ENCODE data around the gene AGMO.

Gene AGMO

GRCh38 chr7:15430191-15430590, 131.6 kb downstream of the AGMO start:
- H3K9ac ChIP-seq (ENCODE audit: low read length) = no peak overlapping the region
- no peaks in the 10 kb centered on the region for H3K9me3 ChIP-seq (replicated peaks; ENCODE audit: insufficient read depth, low read length)
- no peaks in the 10 kb centered on the region for H3K36me3 ChIP-seq (replicated peaks; ENCODE audit: insufficient read depth, low read length)
- H3F3A ChIP-seq (ENCODE audit: insufficient read depth, low read length) = no peaks in the 10 kb centered on the region
- no peak for DNase-seq
- no peaks in the 10 kb centered on the region for H3K9me2 ChIP-seq (replicated peaks; ENCODE audit: insufficient read depth, low read length)
- H2AFZ ChIP-seq (ENCODE audit: low read length) = no peak overlapping the region
- H3K27ac ChIP-seq (ENCODE audit: low read length) = no peak overlapping the region
- H3K79me2 ChIP-seq (ENCODE audit: low read length) = no peaks in the 10 kb centered on the region
- no peak overlapping the region for H3K4me2 ChIP-seq (ENCODE audit: low read depth, low read length)
- no peaks in the 10 kb centered on the region for H4K20me1 ChIP-seq (ENCODE audit: insufficient read depth, low read length)
- no peaks in the 10 kb centered on the region for H3K4me1 ChIP-seq (ENCODE audit: low read length)
- no peak overlapping the region for H3K4me3 ChIP-seq (ENCODE audit: low read length)
- no peak for TF ChIP-seq EZH2phosphoT487 (IDR thresholded peaks at IDR 0.05; ENCODE audit: low read length)
- no peak for TF ChIP-seq EZH2 (optimal IDR thresholded peaks at IDR 0.05; ENCODE audit: low read depth, low read length)
- TF ChIP-seq CTCF (IDR thresholded peaks at IDR 0.05; ENCODE audit: low read length) = no peak
- H3K27me3 ChIP-seq (replicated peaks; ENCODE audit: insufficient read depth, low read length) = no peaks in the 10 kb centered on the region

GRCh38 chr7:15424468-15424867, 137.3 kb downstream of the AGMO start:
- Histone ChIP-seq H3K4me2 (ENCODE audit: low read depth, low read length) (no peak overlapping the region), H3K4me3 (ENCODE audit: low read length) (no peak overlapping the region), H3K36me3 (replicated peaks; ENCODE audit: insufficient read depth, low read length) (no peaks in the 10 kb centered on the region), H3K9ac (ENCODE audit: low read length) (no peak overlapping the region), H4K20me1 (ENCODE audit: insufficient read depth, low read length) (no peaks in the 10 kb centered on the region), H3K79me2 (ENCODE audit: low read length) (no peaks in the 10 kb centered on the region), H3K9me2 (replicated peaks; ENCODE audit: insufficient read depth, low read length) (no peaks in the 10 kb centered on the region), H3K9me3 (replicated peaks; ENCODE audit: insufficient read depth, low read length) (no peaks in the 10 kb centered on the region), H2AFZ (ENCODE audit: low read length) (no peak overlapping the region), H3K27me3 (replicated peaks; ENCODE audit: insufficient read depth, low read length) (no peaks in the 10 kb centered on the region), H3K4me1 (ENCODE audit: low read length) (no peaks in the 10 kb centered on the region), H3K27ac (ENCODE audit: low read length) (no peak overlapping the region), H3F3A (ENCODE audit: insufficient read depth, low read length) (no peaks in the 10 kb centered on the region)
- DNase-seq = no peak
- TF ChIP-seq CTCF (IDR thresholded peaks at IDR 0.05; ENCODE audit: low read length) = no peak
- no peak for TF ChIP-seq EZH2 (optimal IDR thresholded peaks at IDR 0.05; ENCODE audit: low read depth, low read length)
- no peak for TF ChIP-seq EZH2phosphoT487 (IDR thresholded peaks at IDR 0.05; ENCODE audit: low read length)

- H3K27ac ChIP-seq (ENCODE audit: low read length) = no peak overlapping the region
- no peaks in the 10 kb centered on the region for H3K9me3 ChIP-seq (replicated peaks; ENCODE audit: insufficient read depth, low read length)
- H3F3A ChIP-seq (ENCODE audit: insufficient read depth, low read length) = no peaks in the 10 kb centered on the region
- no peaks in the 10 kb centered on the region for H3K27me3 ChIP-seq (replicated peaks; ENCODE audit: insufficient read depth, low read length)
- no peaks in the 10 kb centered on the region for H3K36me3 ChIP-seq (replicated peaks; ENCODE audit: insufficient read depth, low read length)
- H3K4me2 ChIP-seq (ENCODE audit: low read depth, low read length) = no peak overlapping the region
- no peaks in the 10 kb centered on the region for H3K9me2 ChIP-seq (replicated peaks; ENCODE audit: insufficient read depth, low read length)
- TF ChIP-seq EZH2 (optimal IDR thresholded peaks at IDR 0.05; ENCODE audit: low read depth, low read length) (no peak), EZH2phosphoT487 (IDR thresholded peaks at IDR 0.05; ENCODE audit: low read length) (no peak), CTCF (IDR thresholded peaks at IDR 0.05; ENCODE audit: low read length) (no peak)
- H2AFZ ChIP-seq (ENCODE audit: low read length) = no peak overlapping the region
- no peak overlapping the region for H3K9ac ChIP-seq (ENCODE audit: low read length)
- no peaks in the 10 kb centered on the region for H3K4me1 ChIP-seq (ENCODE audit: low read length)
- H3K4me3 ChIP-seq (ENCODE audit: low read length) = no peak overlapping the region
- no peaks in the 10 kb centered on the region for H4K20me1 ChIP-seq (ENCODE audit: insufficient read depth, low read length)
- DNase-seq = no peak
- no peaks in the 10 kb centered on the region for H3K79me2 ChIP-seq (ENCODE audit: low read length)
Observed at GRCh38 chr7:15419596-15419995, 142.2 kb downstream of the AGMO start.
